ENCODE measurements around the gene SP100. TPM values are rescaled to one million over a fixed set of nuclear protein-coding genes. Genes with fewer than 3 reads are reported as not detected.

SP100 gene
- total and polyA plus RNA-seq, 2 of the 13 experiments (the other 11 are each of a cell fraction or from before 2014, with no cell fraction given) = 12.6 to 16.5 TPM

DNA sequence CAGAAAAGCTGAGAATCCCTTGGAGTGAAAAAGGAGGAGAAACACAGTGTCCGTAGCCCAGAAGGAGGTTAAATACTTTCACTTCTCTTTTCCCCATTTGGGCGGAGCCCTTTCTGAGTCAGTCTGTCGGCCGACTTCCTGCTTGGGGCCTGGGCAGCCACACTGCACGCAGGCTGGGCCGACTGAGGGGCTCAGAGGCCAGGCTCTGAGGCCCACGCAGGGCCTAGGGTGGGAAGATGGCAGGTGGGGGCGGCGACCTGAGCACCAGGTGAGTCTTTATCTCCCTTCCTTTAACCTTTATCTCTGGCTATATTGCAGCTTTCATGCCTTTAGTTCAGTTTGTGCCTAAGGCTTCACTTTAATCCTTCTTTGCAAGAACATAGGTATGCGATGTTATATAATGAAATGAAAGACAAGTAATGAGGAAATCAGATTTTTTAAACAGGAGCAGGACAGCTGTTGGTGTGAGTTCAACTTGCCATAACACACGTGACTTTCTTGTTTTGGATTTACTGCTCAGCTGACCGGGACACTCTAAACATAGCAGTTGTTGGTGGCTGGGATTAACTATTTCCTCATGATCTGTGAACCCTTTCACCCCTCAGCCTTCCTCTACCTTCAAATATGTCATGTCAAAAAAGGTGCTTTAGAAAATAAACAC, at the start of gene SP100 (continued):
- TF ChIP-seq ZKSCAN8 (CRISPR knock-in tag; IDR thresholded peaks at IDR 0.05; ENCODE audit: borderline replicate concordance) = no peak
- peak; percentile 30; the same call in 1 of the 2 replicates for TF ChIP-seq ZNF460 (CRISPR knock-in tag; IDR thresholded peaks at IDR 0.05; ENCODE audit: borderline replicate concordance)
- TF ChIP-seq ARHGAP35 (CRISPR knock-in tag; IDR thresholded peaks at IDR 0.05; ENCODE audit: borderline replicate concordance) = peak; percentile 30; the same call in 1 of the 2 replicates
- TF ChIP-seq, protein P1, sequence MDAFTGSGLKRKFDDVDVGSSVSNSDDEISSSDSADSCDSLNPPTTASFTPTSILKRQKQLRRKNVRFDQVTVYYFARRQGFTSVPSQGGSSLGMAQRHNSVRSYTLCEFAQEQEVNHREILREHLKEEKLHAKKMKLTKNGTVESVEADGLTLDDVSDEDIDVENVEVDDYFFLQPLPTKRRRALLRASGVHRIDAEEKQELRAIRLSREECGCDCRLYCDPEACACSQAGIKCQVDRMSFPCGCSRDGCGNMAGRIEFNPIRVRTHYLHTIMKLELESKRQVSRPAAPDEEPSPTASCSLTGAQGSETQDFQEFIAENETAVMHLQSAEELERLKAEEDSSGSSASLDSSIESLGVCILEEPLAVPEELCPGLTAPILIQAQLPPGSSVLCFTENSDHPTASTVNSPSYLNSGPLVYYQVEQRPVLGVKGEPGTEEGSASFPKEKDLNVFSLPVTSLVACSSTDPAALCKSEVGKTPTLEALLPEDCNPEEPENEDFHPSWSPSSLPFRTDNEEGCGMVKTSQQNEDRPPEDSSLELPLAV (CRISPR knock-in tag; conservative IDR thresholded peaks at IDR 0.05; ENCODE audit: low read depth) = no peak
- 0 out of 2 replicates have a peak, but pooled peaks have one; percentile 75 for TF ChIP-seq ZNF160 (CRISPR knock-in tag; IDR thresholded peaks at IDR 0.05)
- TF ChIP-seq, protein P2, sequence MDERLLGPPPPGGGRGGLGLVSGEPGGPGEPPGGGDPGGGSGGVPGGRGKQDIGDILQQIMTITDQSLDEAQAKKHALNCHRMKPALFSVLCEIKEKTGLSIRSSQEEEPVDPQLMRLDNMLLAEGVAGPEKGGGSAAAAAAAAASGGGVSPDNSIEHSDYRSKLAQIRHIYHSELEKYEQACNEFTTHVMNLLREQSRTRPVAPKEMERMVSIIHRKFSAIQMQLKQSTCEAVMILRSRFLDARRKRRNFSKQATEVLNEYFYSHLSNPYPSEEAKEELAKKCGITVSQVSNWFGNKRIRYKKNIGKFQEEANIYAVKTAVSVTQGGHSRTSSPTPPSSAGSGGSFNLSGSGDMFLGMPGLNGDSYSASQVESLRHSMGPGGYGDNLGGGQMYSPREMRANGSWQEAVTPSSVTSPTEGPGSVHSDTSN (CRISPR knock-in tag; IDR thresholded peaks at IDR 0.05) = no peak
- peak; percentile 76 for TF ChIP-seq KLF12 (CRISPR knock-in tag; IDR thresholded peaks at IDR 0.05; ENCODE audit: borderline replicate concordance)
- TF ChIP-seq ZNF816 (CRISPR knock-in tag; IDR thresholded peaks at IDR 0.05; ENCODE audit: borderline replicate concordance) = no peak
- TF ChIP-seq ZNF616 (CRISPR knock-in tag; IDR thresholded peaks at IDR 0.05; ENCODE audit: low read depth) = no peak
- 0 out of 2 replicates have a peak, but pooled peaks have one; percentile 21 for TF ChIP-seq HMG20B (CRISPR knock-in tag; conservative IDR thresholded peaks at IDR 0.05)
- TF ChIP-seq SIX4 (CRISPR knock-in tag; IDR thresholded peaks at IDR 0.05) = no peak
- no peak for TF ChIP-seq ZNF761 (CRISPR knock-in tag; conservative IDR thresholded peaks at IDR 0.05)
- TF ChIP-seq, protein P3, sequence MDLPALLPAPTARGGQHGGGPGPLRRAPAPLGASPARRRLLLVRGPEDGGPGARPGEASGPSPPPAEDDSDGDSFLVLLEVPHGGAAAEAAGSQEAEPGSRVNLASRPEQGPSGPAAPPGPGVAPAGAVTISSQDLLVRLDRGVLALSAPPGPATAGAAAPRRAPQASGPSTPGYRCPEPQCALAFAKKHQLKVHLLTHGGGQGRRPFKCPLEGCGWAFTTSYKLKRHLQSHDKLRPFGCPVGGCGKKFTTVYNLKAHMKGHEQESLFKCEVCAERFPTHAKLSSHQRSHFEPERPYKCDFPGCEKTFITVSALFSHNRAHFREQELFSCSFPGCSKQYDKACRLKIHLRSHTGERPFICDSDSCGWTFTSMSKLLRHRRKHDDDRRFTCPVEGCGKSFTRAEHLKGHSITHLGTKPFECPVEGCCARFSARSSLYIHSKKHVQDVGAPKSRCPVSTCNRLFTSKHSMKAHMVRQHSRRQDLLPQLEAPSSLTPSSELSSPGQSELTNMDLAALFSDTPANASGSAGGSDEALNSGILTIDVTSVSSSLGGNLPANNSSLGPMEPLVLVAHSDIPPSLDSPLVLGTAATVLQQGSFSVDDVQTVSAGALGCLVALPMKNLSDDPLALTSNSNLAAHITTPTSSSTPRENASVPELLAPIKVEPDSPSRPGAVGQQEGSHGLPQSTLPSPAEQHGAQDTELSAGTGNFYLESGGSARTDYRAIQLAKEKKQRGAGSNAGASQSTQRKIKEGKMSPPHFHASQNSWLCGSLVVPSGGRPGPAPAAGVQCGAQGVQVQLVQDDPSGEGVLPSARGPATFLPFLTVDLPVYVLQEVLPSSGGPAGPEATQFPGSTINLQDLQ (CRISPR knock-in tag; IDR thresholded peaks at IDR 0.05) = peak; percentile 61; the same call in 1 of the 2 replicates
- TF ChIP-seq ARNT (IDR thresholded peaks at IDR 0.05) = no peak
- no peak for TF ChIP-seq NR2F1 (CRISPR knock-in tag; IDR thresholded peaks at IDR 0.05)
- TF ChIP-seq, protein P4, sequence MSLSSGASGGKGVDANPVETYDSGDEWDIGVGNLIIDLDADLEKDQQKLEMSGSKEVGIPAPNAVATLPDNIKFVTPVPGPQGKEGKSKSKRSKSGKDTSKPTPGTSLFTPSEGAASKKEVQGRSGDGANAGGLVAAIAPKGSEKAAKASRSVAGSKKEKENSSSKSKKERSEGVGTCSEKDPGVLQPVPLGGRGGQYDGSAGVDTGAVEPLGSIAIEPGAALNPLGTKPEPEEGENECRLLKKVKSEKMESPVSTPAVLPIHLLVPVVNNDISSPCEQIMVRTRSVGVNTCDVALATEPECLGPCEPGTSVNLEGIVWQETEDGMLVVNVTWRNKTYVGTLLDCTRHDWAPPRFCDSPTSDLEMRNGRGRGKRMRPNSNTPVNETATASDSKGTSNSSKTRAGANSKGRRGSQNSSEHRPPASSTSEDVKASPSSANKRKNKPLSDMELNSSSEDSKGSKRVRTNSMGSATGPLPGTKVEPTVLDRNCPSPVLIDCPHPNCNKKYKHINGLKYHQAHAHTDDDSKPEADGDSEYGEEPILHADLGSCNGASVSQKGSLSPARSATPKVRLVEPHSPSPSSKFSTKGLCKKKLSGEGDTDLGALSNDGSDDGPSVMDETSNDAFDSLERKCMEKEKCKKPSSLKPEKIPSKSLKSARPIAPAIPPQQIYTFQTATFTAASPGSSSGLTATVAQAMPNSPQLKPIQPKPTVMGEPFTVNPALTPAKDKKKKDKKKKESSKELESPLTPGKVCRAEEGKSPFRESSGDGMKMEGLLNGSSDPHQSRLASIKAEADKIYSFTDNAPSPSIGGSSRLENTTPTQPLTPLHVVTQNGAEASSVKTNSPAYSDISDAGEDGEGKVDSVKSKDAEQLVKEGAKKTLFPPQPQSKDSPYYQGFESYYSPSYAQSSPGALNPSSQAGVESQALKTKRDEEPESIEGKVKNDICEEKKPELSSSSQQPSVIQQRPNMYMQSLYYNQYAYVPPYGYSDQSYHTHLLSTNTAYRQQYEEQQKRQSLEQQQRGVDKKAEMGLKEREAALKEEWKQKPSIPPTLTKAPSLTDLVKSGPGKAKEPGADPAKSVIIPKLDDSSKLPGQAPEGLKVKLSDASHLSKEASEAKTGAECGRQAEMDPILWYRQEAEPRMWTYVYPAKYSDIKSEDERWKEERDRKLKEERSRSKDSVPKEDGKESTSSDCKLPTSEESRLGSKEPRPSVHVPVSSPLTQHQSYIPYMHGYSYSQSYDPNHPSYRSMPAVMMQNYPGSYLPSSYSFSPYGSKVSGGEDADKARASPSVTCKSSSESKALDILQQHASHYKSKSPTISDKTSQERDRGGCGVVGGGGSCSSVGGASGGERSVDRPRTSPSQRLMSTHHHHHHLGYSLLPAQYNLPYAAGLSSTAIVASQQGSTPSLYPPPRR (CRISPR knock-in tag; IDR thresholded peaks at IDR 0.05; ENCODE audit: borderline replicate concordance) = no peak
- peak; percentile 71; the same call in 1 of the 2 replicates for TF ChIP-seq SRY (CRISPR knock-in tag; IDR thresholded peaks at IDR 0.05)
- no peak for TF ChIP-seq ZNF10 (CRISPR knock-in tag; IDR thresholded peaks at IDR 0.05; ENCODE audit: borderline replicate concordance, low read depth)

Measured in HepG2 (cell line).